A172 (cell line): ENCODE results near the gene CCDC61. TPM values are rescaled to one million over a fixed set of nuclear protein-coding genes. Genes with fewer than 3 reads are reported as not detected.

Source experiments
- DNase-seq: peaks from one replicate; pipeline ENCODE4 v3.0.0-alpha.2; 2015; ENCODE audit warnings: low spot score
- total RNA-seq: library from RNA; depleted of rRNA; stranded (reverse); fragments of >200 nt; shearing (Covaris generic); gene quantifications from 2 replicates; pipeline ENCODE4 v1.2.3, GENCODE V29; 2014

The CCDC61 gene
- total RNA-seq, 1 experiment from 2014 or later = 3.1 TPM

DNA sequence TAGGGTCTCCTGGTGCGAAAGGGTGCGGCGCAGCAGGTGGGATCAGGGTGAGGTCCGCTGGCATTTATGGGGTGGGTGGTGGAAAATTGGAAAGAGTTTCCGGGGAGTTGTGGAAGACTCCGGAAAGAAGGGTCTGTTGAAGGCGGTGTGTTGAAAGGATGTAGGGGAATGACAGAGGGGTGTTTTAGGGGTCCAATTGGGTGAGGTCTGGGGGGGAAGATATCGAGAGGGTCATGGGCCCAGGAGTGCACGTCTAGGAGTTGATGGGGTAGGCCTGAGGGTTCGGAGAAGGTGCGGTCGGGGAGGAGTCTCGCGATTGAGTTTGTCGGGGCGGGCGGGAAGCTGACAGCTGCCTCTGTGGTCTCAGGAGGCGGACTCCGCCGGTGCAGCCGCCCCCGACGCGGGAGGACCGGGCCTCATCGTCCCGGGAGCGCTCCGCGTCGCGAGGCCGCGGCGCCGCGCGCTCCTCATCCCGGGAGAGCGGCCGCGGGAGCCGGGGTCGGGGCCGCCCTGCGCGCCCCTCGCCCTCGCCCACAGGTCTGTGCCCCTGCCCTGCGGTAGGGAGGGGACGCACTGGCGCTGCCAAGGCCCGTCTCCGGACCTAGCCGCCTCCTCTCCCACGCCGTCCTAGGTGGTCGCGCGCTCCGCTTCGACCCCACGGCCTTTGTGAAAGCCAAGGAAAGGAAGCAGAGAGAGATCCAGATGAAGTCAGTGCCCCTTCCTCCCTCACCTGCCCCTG, 20.6 kb downstream of the CCDC61 start:
- no peak for DNase-seq

- peak; percentile 59 for DNase-seq
Measured at GRCh38 chr19:46016426-46017094, 21.3 kb downstream of the CCDC61 start.

GRCh38 chr19:46017095-46017429, 21.8 kb downstream of the CCDC61 start:
- DNase-seq = no peak

DNA sequence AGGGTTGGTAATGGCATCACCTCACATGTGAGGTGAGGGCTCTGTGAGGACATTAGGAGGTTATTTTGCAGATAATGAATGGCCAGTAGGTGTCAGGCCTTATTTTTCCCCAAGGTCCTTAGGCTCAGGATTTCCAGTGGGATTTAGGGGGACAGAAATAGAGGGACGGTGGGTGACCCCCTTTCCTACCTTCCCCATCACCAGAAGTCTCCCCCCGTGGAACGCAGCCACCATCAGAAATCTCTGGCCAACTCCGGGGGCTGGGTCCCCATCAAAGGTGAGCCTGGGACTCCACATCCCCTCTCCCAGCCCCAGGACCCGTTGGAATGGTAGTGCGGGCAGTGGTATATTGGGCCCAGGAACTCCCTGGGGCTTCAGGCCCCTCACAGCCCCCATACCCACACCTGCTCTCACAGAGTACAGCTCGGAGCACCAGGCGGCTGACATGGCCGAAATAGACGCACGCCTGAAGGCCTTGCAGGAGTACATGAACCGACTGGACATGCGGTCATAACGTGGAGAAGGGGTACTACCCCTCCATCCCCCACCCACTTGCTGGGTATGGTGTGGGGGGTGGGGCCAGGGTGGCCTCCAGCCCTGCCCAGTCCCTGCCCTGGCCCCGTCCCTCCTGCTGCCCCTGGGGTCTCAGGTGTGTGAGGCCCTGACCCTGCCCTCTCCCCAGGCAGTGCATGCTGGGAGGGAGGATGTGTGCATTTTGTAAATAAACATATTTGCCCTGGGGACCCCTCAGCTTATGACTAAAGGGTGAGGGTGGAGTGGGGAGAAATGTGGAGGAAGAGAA, 22.8 kb downstream of the CCDC61 start:
- DNase-seq = no peak

DNA sequence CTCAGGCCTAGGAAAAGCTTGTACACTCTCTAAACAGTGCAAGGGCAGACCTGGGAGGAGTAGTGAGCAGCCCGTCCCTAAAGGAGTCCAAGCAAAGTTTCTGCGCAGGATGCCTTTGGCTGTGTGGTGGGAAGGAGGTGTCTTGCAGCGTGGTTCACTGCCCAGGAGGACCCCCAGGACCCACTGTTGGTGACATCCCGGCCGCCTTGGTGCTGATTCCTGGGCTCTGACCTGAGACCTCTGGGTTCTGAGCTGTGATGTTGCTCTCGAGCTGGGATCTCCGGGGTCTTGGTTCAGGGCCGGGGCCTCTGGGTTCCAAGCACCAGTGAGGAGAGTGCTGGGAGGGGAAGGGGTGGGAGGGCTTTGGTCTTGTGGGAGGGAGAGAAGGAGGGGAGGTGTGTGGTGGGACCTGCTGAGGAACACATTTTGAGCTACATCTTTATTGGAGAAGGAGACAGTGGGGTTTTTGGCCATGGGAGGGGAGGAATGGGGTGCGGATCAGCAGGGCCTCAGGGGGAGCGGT, 23.5 kb downstream of the CCDC61 start:
- DNase-seq = no peak

DNA sequence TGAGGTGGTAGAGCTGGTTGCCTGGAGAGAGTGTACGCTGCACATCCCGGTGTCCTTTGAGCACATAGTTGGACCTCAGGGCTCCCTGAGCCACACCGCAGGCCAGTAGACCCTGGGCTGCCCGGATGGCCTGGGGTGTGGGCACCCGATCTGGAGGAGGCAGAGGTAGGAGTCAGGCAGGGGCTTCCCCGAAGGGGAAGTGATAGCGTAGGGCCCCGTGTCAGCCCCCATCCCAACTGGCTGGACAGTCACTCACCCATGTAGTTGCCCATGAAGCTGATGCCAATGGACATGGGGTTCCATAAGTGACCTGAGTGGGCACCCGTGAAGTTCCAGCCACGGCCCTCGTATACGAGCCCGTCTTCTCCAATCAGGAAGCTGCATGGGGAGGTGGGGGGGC, 24.0 kb downstream of the CCDC61 start:
- DNase-seq = no peak

DNA sequence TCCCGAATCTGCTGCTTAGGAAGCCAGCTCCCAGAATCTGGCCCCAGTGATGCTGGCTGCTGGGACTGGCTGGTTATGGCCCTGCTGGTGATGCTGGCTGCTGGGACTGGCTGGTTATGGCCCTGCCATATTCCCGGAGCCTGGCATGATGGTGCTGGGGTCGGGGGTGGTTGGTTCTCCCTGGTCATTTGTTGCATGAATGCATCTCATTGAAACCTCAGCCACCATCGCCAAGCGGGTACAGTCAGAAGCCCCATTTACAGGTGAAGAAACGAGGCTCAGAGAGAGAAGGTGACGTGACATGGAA, 25.5 kb downstream of the CCDC61 start:
- DNase-seq = no peak

- no peak for DNase-seq
Measured at GRCh38 chr19:46021531-46022041, 26.3 kb downstream of the CCDC61 start.

- DNase-seq = no peak
Measured at GRCh38 chr19:46022061-46022430, 26.8 kb downstream of the CCDC61 start.

- no peak for DNase-seq
Measured at GRCh38 chr19:46022431-46023310, 27.4 kb downstream of the CCDC61 start, which contains the start of gene PGLYRP1. PGLYRP1 (minus strand) TSS chr19:46023053; CDS start chr19:46023021, 32 bp downstream.

DNA sequence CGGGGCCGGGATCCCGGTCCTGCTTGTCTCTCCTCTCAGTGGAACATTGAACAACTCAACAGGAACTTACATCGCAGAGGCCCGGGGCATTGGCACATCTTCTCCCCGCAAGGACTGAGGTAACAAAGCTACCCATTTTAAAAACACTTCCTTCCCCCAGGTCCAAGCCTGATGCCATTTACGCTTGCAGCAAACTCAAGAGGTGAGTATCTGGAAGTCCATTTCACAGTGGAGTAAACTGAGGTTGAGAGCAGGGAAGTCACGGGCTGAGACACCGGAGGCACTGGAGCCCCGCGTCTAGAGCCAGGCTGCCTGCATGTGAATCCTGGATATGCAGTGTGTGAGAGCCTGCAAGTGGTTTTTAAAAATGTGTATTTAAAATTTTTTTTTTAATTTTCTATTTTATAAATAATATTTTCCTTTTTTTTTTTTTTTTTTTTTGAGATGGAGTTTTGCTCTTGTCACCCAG, 28.1 kb downstream of the CCDC61 start:
- no peak for DNase-seq

DNA sequence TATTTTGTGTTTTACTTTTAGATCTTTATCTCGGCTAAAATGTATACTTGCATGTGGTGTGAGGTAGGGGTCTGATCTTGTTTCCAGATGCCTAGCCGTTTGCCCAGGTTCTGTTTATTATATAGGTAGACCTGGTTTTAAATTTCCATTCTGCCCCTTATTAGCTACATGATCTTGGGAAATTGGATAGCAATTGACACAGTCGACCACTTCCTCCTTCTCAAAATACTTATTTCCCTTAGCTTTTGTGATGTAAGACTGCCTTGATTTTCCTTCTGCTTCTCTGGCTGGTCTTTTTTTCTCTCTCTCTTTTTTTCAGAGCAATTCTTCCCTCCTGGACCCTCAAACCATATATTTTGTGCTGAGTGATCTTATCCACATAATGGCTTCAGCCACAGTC, 30.6 kb downstream of the CCDC61 start:
- no peak for DNase-seq

- no peak for DNase-seq
Measured at GRCh38 chr19:46030812-46031550, 35.7 kb downstream of the CCDC61 start.

DNA sequence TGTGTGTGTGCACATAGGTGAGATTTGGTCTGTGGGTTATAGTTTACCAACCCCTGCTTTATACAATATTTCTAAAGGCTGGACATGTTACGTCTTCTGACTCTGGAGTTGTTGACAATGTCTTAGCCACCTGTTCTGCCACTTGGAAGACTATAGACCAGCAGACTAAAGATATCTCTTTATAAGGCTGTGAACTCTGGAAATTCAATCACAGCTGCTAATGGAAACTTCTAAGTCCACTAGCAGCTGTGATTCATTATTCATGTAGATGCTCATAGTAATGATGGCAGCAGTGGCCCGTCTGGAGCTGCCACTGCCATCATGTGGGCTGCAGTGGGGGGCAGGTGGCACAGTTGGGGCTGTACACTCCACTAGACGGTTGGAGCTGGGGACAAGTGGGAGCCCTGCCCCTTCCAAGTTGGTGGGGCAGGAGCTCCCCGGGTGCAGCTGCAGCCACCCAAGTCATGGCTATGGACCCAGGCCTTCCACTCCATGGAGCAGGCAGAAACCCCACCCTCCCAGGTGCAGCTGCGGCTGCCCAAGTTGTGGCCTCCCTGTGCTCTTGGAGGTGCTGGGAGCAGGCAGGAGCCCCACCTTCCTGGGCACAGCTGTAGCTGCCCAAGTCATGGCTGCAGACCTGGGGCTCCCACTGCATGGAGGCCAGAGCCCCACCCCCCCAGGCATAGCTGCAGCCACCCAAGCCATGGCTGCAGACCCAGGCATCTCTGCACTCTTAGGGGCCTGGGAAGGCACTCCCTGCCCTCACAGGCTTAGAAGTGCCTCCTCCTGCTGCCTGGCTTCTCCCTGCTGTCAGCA, 36.7 kb downstream of the CCDC61 start:
- no peak for DNase-seq

- no peak for DNase-seq
Measured at GRCh38 chr19:46032597-46033025, 37.3 kb downstream of the CCDC61 start.

- DNase-seq = no peak
Measured at GRCh38 chr19:46033401-46033800, 38.1 kb downstream of the CCDC61 start.

DNA sequence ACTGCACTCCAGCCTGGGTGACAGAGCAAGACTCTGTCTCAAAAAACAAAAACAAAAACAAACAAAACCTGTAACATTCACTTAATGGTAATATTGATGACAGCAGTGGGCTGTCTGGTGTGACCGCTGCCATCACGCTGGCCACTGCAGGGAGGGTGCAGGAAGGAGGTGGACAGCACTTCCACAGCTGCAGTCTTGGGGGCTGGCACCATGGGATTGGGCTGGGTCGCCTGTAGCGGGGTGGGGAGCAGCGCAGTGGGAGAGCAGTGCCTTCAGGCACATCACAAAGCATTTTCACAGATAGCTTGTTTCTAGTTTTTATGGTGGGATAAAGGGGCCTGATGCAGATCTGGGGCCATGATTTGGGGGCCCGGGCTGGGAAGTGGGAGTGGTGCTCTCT, 40.3 kb downstream of the CCDC61 start:
- DNase-seq = no peak

GRCh38 chr19:46035986-46036743, 40.9 kb downstream of the CCDC61 start:
- DNase-seq = no peak

- DNase-seq = no peak
Measured at GRCh38 chr19:46036744-46037128, 41.5 kb downstream of the CCDC61 start.
